Testis (tissue), 3 donors: Measurements from ENCODE around the gene CASTOR1. TPM values are rescaled to one million over a fixed set of nuclear protein-coding genes. Genes with fewer than 3 reads are reported as not detected.

Experiments
- DNase-seq: peaks from one replicate; pipeline ENCODE4 v3.0.0-alpha.2; 2019
- H3K27ac ChIP-seq, 2 donors: fragments of 200-600 bp; sonication (generic); one replicate each; pipeline ENCODE4 v1.5.1; 2019
- H3K27me3 ChIP-seq: fragments of 200-600 bp; sonication (generic); one replicate; pipeline ENCODE4 v1.5.1; 2019
- H3K36me3 ChIP-seq: fragments of 200-600 bp; sonication (generic); one replicate; pipeline ENCODE4 v1.5.1; 2017; ENCODE audit warnings: low read depth; ENCODE audit errors: missing control alignments
- H3K4me1 ChIP-seq: fragments of 200-600 bp; sonication (generic); one replicate; pipeline ENCODE4 v1.5.1; 2019
- H3K4me3 ChIP-seq, 2 donors: fragments of 200-600 bp; sonication (generic); one replicate each; pipeline ENCODE4 v1.5.1; 2017 to 2019
- H3K9me3 ChIP-seq: fragments of 200-600 bp; sonication (generic); one replicate; pipeline ENCODE4 v1.5.1; 2017
- CTCF ChIP-seq, 3 experiments: fragments of 450-650 bp in 2 of 3; fragments of 200-600 bp in 1 of 3; sonication (generic) in 1 of 3; IDR thresholded peaks; one replicate each; pipeline ENCODE4 v1.5.1; 2016 to 2019; ENCODE audit warnings: antibody characterized with exemption in 3 of 3, mild to moderate bottlenecking in 2 of 3, moderate library complexity in 1 of 3
- POLR2A ChIP-seq: fragments of 450-650 bp; IDR thresholded peaks from one replicate; pipeline ENCODE4 v1.6.1; 2017; ENCODE audit warnings: antibody characterized with exemption, mild to moderate bottlenecking, moderate library complexity
- WGBS, 2 donors: methylation state at CpG; one replicate each; pipeline ENCODE4 v1.1.5; 2018; 5-methylcytosine and 5-hydroxymethylcytosine counted together
- intact Hi-C: fragments of 100-400 bp; cut with DNase I; formaldehyde crosslinking; loops from one replicate; pipeline ENCODE4 v1.15.1; 2023; ENCODE audit warnings: low total_unique reads
- polyA plus RNA-seq: library from polyadenylated mRNA; stranded (reverse); fragments of 350-450 nt; fragmentation: Illumina TruSeq; extraction: RNeasy Lipid Tissue Mini Kit (QIAGEN cat#74804); gene quantifications from one replicate; pipeline ENCODE4 v1.2.3, GENCODE V29; 2014; ENCODE audit warnings: low read depth, low replicate concordance; ENCODE audit not compliant: insufficient read depth
- total RNA-seq, 2 donors: library from RNA; depleted of rRNA; stranded (reverse); fragments of >200 nt; gene quantifications; one replicate each; pipeline ENCODE4 v1.2.3, GENCODE V29; 2016

CASTOR1 gene
- total and polyA plus RNA-seq, 3 donors from 2014 or later, result 32.8 to 71.4 (median 36.7) TPM

DNA sequence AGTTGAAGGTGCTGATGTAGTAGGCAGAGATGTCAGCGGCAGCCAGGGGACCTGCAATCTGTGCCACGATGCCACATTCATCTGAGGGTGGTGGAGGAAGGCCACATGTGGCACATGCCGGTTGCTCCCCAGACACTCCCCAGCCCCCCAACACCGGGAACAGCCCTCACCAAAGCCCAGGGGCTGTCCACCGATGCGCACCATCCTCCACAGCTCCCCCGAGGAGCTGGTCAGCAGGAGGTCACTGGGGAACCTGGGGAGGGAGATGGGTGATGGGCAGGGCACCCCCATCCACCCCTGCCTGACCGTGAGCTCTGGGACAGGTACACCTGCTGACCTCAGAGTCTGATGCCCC, 3.5 kb downstream of the CASTOR1 start:
- WGBS, 2 donors, result 74 to 93% methylated on average over 4 to 8 of the region's 8 CpGs
- peaks cover 23% of the 10 kb centered on the region for H3K4me1 ChIP-seq
- no peak for TF ChIP-seq CTCF (IDR thresholded peaks at IDR 0.05)
- no peak for TF ChIP-seq POLR2A
- H3K27ac ChIP-seq, result no peak overlapping the region
- intact Hi-C loops, result loop anchor here (2.0 kb wide), 1 partner anchor 105 kb away; no protein-coding TSS in a partner anchor
- DNase-seq, result no peak
- no peak overlapping the region for H3K4me3 ChIP-seq
- H3K27me3 ChIP-seq, result no peaks in the 10 kb centered on the region
- no peaks in the 10 kb centered on the region for H3K9me3 ChIP-seq
- no peaks in the 10 kb centered on the region for H3K36me3 ChIP-seq

DNA sequence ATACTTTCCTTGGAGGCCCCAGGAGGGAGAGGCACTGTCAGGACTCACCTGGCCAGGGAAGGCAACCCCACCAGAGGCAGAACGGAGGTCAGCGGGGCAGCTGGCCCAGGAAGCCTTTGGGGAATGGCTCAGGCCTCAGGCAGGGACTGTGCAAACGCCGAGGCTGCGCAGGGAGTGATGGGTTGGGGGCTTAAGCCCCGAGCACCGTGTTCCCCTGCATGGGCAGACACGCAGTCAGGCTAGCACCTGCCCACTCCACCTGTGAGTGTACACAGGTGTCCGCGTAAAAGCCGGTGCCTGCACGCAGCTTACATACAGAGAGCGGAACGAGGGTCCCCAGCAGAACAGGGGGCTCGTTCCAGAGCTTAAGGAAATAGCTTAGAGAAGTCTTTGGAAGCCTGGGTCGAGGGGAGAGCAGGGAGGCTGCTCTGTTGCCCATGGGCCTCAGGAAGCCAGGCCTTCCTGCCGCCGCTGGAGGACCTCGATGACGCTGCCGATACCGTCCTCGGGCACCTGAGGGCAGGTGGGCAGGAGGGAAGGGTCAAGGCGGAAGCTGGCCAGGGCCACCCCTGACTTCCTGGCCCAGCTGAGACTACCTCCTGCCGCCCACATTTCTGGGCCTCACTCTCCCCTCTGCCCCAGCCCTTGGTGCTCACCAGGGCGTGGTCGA, 4.0 kb downstream of the CASTOR1 start:
- TF ChIP-seq POLR2A, result no peak
- TF ChIP-seq CTCF (IDR thresholded peaks at IDR 0.05), result no peak
- intact Hi-C loops, result no loop called here

DNA sequence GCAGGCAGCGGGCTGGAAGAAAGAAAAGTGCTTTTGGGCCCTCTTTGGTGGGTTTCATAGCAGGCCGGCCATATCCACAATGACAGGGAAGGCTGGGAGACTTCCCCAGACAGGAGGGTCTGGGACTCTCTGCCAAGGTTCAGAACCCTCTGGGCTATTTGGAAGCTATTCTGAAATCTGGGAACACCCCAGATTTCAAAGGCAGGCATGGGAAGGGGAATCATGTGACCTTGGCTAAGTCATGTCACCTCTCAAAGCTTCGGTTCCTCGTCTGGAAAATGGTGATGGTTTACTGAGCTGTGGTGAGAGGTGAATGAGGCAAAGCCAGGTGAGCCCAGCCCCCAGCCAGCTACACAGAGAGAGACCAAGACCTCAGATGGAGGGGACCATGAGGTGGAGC, 4.6 kb downstream of the CASTOR1 start:
- 80 to 84% methylated on average over 4 of the region's 4 CpGs for WGBS, 2 donors
- intact Hi-C loops, result no loop called here
- H3K9me3 ChIP-seq, result no peaks in the 10 kb centered on the region
- DNase-seq, result no peak
- H3K27me3 ChIP-seq, result no peaks in the 10 kb centered on the region
- H3K36me3 ChIP-seq, result no peaks in the 10 kb centered on the region
- TF ChIP-seq POLR2A, result no peak
- TF ChIP-seq CTCF (IDR thresholded peaks at IDR 0.05), result no peak
- H3K4me3 ChIP-seq, result no peak overlapping the region
- H3K27ac ChIP-seq, result no peak overlapping the region
- H3K4me1 ChIP-seq, result peaks cover 14% of the 10 kb centered on the region

More for the DNA sequence above, 4.0 kb downstream of the CASTOR1 start:
- H3K27me3 ChIP-seq, result no peaks in the 10 kb centered on the region
- no peak for DNase-seq
- no peaks in the 10 kb centered on the region for H3K36me3 ChIP-seq
- no peak overlapping the region for H3K4me3 ChIP-seq
- peaks cover 18% of the 10 kb centered on the region for H3K4me1 ChIP-seq
- H3K27ac ChIP-seq, result no peak overlapping the region
- WGBS, 2 donors, result 89 to 93% methylated on average over 24 to 27 of the region's 27 CpGs
- no peaks in the 10 kb centered on the region for H3K9me3 ChIP-seq

- no peak for TF ChIP-seq CTCF (IDR thresholded peaks at IDR 0.05)
- TF ChIP-seq POLR2A, result no peak
These were observed 5.1 kb downstream of the CASTOR1 start for GRCh38 chr22:30284172-30284571.

GRCh38 chr22:30283342-30283741, 6.0 kb downstream of the CASTOR1 start:
- WGBS, 2 donors, result 89 to 100% methylated on average over 2 to 4 of the region's 4 CpGs
- peaks cover 9% of the 10 kb centered on the region for H3K4me1 ChIP-seq
- DNase-seq, result no peak
- intact Hi-C loops, result no loop called here
- H3K36me3 ChIP-seq, result no peaks in the 10 kb centered on the region
- no peak overlapping the region for H3K27ac ChIP-seq
- no peak overlapping the region for H3K4me3 ChIP-seq
- H3K27me3 ChIP-seq, result no peaks in the 10 kb centered on the region
- TF ChIP-seq POLR2A, result no peak
- no peak for TF ChIP-seq CTCF (IDR thresholded peaks at IDR 0.05)
- H3K9me3 ChIP-seq, result no peaks in the 10 kb centered on the region

More at GRCh38 chr22:30284172-30284571, 5.1 kb downstream of the CASTOR1 start:
- Histone ChIP-seq H3K27me3 (no peaks in the 10 kb centered on the region), H3K9me3 (no peaks in the 10 kb centered on the region), H3K4me1 (peaks cover 14% of the 10 kb centered on the region), H3K27ac (no peak overlapping the region), H3K4me3 (no peak overlapping the region), H3K36me3 (no peaks in the 10 kb centered on the region)
- intact Hi-C loops, result no loop called here
- 75 to 86% methylated on average over 4 to 9 of the region's 9 CpGs for WGBS, 2 donors
- DNase-seq, result no peak
